Measurements from ENCODE around the gene FBXO45. TPM values are rescaled to one million over a fixed set of nuclear protein-coding genes. Genes with fewer than 3 reads are reported as not detected.
A peak's percentile ranks its signal among the peaks of the same experiment; 100 is the strongest.

Gene FBXO45
- total and polyA plus RNA-seq, 4 donors = 3.1 to 7.9 (median 5.0) TPM

DNA sequence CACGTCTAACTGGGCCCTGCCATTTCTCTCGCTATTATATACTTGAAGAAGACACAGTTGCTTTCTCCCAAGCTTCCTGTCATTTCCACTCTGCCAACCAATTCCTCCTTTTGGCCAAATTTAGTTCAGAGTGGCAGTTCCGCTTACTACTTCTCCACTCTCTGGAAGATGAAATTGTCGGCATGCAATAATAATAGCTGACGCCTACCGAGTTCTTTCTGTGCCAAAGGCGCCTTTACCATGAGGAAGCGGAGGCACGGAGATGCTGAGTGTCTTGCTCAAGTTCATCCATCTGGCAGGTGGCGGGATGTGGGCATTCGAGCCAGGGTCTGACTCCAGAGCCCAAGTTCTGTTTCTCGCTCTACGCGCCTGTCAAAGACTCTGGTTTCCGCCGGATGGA lies 56.4 kb downstream of the FBXO45 start:
- H3K4me3 ChIP-seq (ENCODE audit: low read length in 2 of 2) = no peak overlapping the region
- H3K9me3 ChIP-seq (ENCODE audit: control insufficient read depth, low read length) = no peaks in the 10 kb centered on the region
- peak in 1 of 2 donors; percentile 85 for DNase-seq
- intact Hi-C loops (cut with DNase I) = no loop called here
- WGBS, 2 donors = 90 to 92% methylated on average over 16 of the region's 16 CpGs
- no peak overlapping the region for H3K27ac ChIP-seq (ENCODE audit: low read depth in 1 of 2, low read length in 2 of 2)
- H3K27me3 ChIP-seq (ENCODE audit: control insufficient read depth in 1 of 2, insufficient read depth in 2 of 2, low read length in 1 of 2) = no peaks in the 10 kb centered on the region
- no peaks in the 10 kb centered on the region for H3K4me1 ChIP-seq (ENCODE audit: control insufficient read depth in 1 of 2, insufficient read depth in 2 of 2, low read length in 2 of 2)
- H3K36me3 ChIP-seq (ENCODE audit: control insufficient read depth in 1 of 2, insufficient read depth in 2 of 2, low read length in 1 of 2) = no peaks in the 10 kb centered on the region
- ATAC-seq (ENCODE audit: low FRiP score) = peak; percentile 56

DNA sequence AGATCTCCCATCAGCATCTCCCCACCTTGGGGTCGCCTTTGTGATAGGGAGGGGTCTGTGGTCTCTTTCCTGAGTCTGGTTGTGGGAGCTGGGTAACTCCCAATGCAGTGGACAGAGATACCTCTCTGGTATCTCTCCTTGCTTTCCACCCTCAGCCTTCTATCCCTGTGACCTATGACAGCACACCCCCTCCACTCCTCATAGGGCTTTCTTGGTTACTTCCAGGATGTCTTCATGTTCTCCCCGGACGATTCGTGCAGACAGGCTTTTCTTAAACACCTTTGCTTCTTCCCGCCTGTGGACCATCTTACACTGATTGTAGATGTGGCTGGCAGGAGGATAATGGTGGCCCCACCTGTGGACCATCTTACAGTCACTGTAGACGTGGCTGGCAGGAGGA lies 56.9 kb downstream of the FBXO45 start:
- Histone ChIP-seq H3K4me3 (ENCODE audit: low read length in 2 of 2) (no peak overlapping the region), H3K4me1 (ENCODE audit: control insufficient read depth in 1 of 2, insufficient read depth in 2 of 2, low read length in 2 of 2) (no peaks in the 10 kb centered on the region), H3K36me3 (ENCODE audit: control insufficient read depth in 1 of 2, insufficient read depth in 2 of 2, low read length in 1 of 2) (no peaks in the 10 kb centered on the region), H3K27ac (ENCODE audit: low read depth in 1 of 2, low read length in 2 of 2) (no peak overlapping the region), H3K27me3 (ENCODE audit: control insufficient read depth in 1 of 2, insufficient read depth in 2 of 2, low read length in 1 of 2) (no peaks in the 10 kb centered on the region), H3K9me3 (ENCODE audit: control insufficient read depth, low read length) (no peaks in the 10 kb centered on the region)
- intact Hi-C loops (cut with DNase I) = no loop called here
- DNase-seq = no peak
- ATAC-seq (ENCODE audit: low FRiP score) = no peak
- WGBS, 2 donors = 83 to 89% methylated on average over 6 of the region's 6 CpGs

DNA sequence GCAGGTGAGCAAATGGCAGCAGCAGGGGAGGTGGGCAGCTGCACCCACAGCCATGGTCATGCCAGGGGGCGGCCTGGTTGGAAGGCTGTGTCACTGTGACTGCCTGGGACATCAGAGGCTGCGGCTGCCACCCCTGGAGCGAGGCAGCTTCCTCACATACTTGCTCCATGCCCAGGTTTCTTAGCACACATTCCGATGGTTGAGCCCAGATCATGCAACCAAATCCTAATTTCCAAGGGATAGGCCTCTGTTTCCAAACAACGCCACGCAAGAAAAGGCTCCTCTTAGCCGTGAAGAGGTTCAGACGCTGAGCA lies 59.4 kb downstream of the FBXO45 start:
- H3K27me3 ChIP-seq (ENCODE audit: control insufficient read depth in 1 of 2, insufficient read depth in 2 of 2, low read length in 1 of 2) = no peaks in the 10 kb centered on the region
- no peaks in the 10 kb centered on the region for H3K9me3 ChIP-seq (ENCODE audit: control insufficient read depth, low read length)
- H3K4me1 ChIP-seq (ENCODE audit: control insufficient read depth in 1 of 2, insufficient read depth in 2 of 2, low read length in 2 of 2) = no peaks in the 10 kb centered on the region
- DNase-seq = no peak
- no peak for ATAC-seq (ENCODE audit: low FRiP score)
- H3K4me3 ChIP-seq (ENCODE audit: low read length in 2 of 2) = no peak overlapping the region
- WGBS, 2 donors = 87% methylated on average over 8 of the region's 8 CpGs
- no peaks in the 10 kb centered on the region for H3K36me3 ChIP-seq (ENCODE audit: control insufficient read depth in 1 of 2, insufficient read depth in 2 of 2, low read length in 1 of 2)
- H3K27ac ChIP-seq (ENCODE audit: low read depth in 1 of 2, low read length in 2 of 2) = no peak overlapping the region
- intact Hi-C loops (cut with DNase I) = no loop called here

DNA sequence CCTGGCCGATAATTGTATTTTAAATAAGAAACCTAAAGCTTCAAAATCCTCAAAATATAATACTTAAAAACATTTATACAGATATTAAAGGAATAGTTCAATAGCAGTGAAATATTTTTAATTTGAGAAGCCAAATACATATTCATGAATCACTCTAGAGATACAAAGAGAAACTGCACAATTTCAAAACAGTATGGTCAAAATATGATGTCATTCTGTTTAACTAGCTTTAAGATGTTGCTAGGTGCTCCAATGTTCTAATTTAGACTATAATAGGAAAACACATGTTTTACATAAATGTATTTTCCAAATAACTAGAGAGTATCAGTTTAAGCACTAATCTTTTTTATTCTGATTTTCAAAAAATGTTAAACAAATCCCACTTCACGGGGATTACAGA lies 60.8 kb downstream of the FBXO45 start:
- intact Hi-C loops (cut with DNase I) = no loop called here
- Histone ChIP-seq H3K27ac (ENCODE audit: low read depth in 1 of 2, low read length in 2 of 2) (no peak overlapping the region), H3K27me3 (ENCODE audit: control insufficient read depth in 1 of 2, insufficient read depth in 2 of 2, low read length in 1 of 2) (no peaks in the 10 kb centered on the region), H3K4me3 (ENCODE audit: low read length in 2 of 2) (no peak overlapping the region), H3K9me3 (ENCODE audit: control insufficient read depth, low read length) (no peaks in the 10 kb centered on the region), H3K36me3 (ENCODE audit: control insufficient read depth in 1 of 2, insufficient read depth in 2 of 2, low read length in 1 of 2) (no peaks in the 10 kb centered on the region), H3K4me1 (ENCODE audit: control insufficient read depth in 1 of 2, insufficient read depth in 2 of 2, low read length in 2 of 2) (no peaks in the 10 kb centered on the region)
- ATAC-seq (ENCODE audit: low FRiP score) (no peak), DNase-seq (no peak)
- WGBS, 2 donors = 94 to 96% methylated on average over 2 of the region's 2 CpGs

DNA sequence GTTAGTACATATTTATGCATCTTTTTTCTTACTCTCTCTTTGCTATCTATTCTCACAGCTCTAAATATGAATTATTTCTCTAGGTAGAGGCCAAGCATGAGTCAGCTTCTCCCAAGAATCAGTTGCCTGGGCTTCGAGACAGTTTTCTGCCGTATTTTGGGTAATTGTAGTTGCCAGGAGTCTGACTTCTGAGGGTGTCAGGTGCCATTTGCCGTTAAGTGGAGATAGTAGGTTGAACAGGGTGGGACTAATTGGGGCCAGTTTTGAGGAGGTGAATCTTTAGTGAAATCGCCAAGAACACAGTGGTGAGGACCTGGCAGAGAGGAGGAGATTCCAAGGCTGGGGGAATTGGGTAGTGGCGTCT lies 63.2 kb downstream of the FBXO45 start:
- peak; percentile 8 for ATAC-seq (ENCODE audit: low FRiP score)
- intact Hi-C loops (cut with DNase I) = no loop called here

DNA sequence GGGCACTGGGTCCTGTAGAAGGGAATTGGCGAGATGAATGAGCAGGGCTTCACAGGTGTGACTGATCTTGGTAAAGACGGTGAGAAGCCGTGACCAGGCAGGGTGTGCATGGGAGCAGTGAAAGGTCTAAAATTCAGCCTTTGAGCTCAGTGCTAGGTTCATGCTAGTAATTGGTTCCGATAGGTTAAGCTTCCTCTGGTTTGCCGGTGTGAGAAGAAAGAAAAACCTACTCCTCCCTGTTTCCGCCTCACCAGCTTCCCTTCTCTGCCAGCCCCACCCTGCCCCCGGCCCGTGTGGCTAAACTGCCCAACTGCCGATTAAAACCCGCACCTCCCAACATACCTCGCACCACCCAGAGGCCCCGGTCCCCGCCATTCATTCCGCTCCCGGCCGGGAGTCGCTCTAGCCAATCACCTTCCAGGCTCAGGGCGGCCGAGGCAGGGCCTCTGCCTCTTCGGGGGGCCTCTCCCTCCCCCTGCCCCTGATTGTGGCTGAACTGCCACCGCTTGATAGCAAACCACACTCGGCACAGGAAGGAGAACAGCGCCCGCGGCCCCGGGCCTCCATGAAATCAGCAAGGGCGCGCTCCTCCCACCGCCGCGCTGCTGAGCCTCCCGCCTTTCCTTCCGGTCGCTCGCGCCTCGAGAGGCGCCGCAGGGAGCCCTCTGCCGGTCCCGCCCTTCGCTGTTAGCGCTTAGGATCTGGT lies 63.7 kb downstream of the FBXO45 start:
- WGBS, 2 donors = 1% methylated on average over 42 to 43 of the region's 43 CpGs
- ATAC-seq (ENCODE audit: low FRiP score) (peak; percentile 93), DNase-seq (peak; percentile 91 to 94)
- H3K4me1 ChIP-seq (ENCODE audit: control insufficient read depth in 1 of 2, insufficient read depth in 2 of 2, low read length in 2 of 2) = no peaks in the 10 kb centered on the region
- no peaks in the 10 kb centered on the region for H3K27me3 ChIP-seq (ENCODE audit: control insufficient read depth in 1 of 2, insufficient read depth in 2 of 2, low read length in 1 of 2)
- H3K36me3 ChIP-seq (ENCODE audit: control insufficient read depth in 1 of 2, insufficient read depth in 2 of 2, low read length in 1 of 2) = no peaks in the 10 kb centered on the region
- H3K4me3 ChIP-seq (ENCODE audit: low read length in 2 of 2) = peak overlapping the region; percentile 22 to 58
- no peak overlapping the region for H3K27ac ChIP-seq (ENCODE audit: low read depth in 1 of 2, low read length in 2 of 2)
- intact Hi-C loops (cut with DNase I) = no loop called here
- H3K9me3 ChIP-seq (ENCODE audit: control insufficient read depth, low read length) = no peaks in the 10 kb centered on the region

More for the DNA sequence above, 63.2 kb downstream of the FBXO45 start:
- Histone ChIP-seq H3K27me3 (ENCODE audit: control insufficient read depth in 1 of 2, insufficient read depth in 2 of 2, low read length in 1 of 2) (no peaks in the 10 kb centered on the region), H3K4me1 (ENCODE audit: control insufficient read depth in 1 of 2, insufficient read depth in 2 of 2, low read length in 2 of 2) (no peaks in the 10 kb centered on the region), H3K9me3 (ENCODE audit: control insufficient read depth, low read length) (no peaks in the 10 kb centered on the region), H3K4me3 (ENCODE audit: low read length in 2 of 2) (no peak overlapping the region), H3K36me3 (ENCODE audit: control insufficient read depth in 1 of 2, insufficient read depth in 2 of 2, low read length in 1 of 2) (no peaks in the 10 kb centered on the region), H3K27ac (ENCODE audit: low read depth in 1 of 2, low read length in 2 of 2) (no peak overlapping the region)
- 8 to 10% methylated on average over 5 of the region's 5 CpGs for WGBS, 2 donors
- DNase-seq = no peak

DNA sequence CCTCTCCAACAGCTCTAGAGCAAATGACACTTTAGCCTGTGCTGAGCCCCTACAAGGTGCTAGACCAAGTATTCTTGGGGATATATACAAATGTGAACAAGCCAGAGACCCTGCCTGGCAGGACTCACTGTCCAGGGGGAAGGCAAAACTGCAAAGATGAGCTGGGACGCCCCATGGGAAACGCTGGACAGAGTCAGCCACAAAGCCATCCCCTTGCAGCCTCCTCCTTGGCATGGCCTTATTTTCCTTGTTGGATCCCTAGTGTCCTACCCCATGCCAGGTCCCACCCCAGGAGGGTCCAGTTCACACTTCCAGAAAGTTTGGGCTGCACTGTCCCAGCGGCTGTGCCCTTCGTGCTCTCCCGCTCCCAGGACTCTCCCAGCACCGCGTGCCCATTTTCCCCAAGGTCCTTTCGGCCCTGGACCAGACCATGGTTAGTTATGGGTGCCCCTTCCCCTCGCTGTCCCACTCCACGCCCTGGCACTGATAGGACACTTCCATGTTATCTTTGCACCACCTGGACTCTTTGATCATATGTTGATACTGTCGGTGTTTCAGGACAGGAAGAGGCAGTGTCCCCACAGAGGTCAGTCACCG lies 65.2 kb downstream of the FBXO45 start:
- no peak for DNase-seq
- H3K4me1 ChIP-seq (ENCODE audit: control insufficient read depth in 1 of 2, insufficient read depth in 2 of 2, low read length in 2 of 2) = no peaks in the 10 kb centered on the region
- no peak for ATAC-seq (ENCODE audit: low FRiP score)
- no peaks in the 10 kb centered on the region for H3K9me3 ChIP-seq (ENCODE audit: control insufficient read depth, low read length)
- H3K27ac ChIP-seq (ENCODE audit: low read depth in 1 of 2, low read length in 2 of 2) = no peak overlapping the region
- no peaks in the 10 kb centered on the region for H3K36me3 ChIP-seq (ENCODE audit: control insufficient read depth in 1 of 2, insufficient read depth in 2 of 2, low read length in 1 of 2)
- intact Hi-C loops (cut with DNase I) = no loop called here
- WGBS, 2 donors = 94 to 97% methylated on average over 12 of the region's 12 CpGs
- no peak overlapping the region for H3K4me3 ChIP-seq (ENCODE audit: low read length in 2 of 2)
- no peaks in the 10 kb centered on the region for H3K27me3 ChIP-seq (ENCODE audit: control insufficient read depth in 1 of 2, insufficient read depth in 2 of 2, low read length in 1 of 2)

DNA sequence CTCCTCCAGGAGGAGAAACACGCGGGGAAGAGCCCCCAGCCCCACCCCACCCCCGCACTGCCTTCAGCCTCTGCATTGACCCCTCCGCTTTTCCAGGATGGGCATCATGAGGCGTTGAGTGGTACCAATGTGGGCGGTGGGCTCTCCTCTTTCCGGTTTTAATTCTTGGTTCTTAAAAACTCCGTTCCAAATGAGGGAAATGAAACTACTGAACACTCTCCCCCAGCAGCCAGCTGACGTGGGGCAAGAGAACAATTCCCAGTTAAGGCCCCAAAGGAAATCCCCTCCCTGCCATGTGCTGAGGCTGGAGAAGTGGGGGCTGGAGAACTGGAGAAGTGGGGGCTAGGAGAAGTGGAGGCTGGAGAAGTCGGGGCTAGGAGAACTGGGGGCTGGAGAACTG lies 65.8 kb downstream of the FBXO45 start:
- Histone ChIP-seq H3K4me3 (ENCODE audit: low read length in 2 of 2) (no peak overlapping the region), H3K27ac (ENCODE audit: low read depth in 1 of 2, low read length in 2 of 2) (no peak overlapping the region), H3K36me3 (ENCODE audit: control insufficient read depth in 1 of 2, insufficient read depth in 2 of 2, low read length in 1 of 2) (no peaks in the 10 kb centered on the region), H3K27me3 (ENCODE audit: control insufficient read depth in 1 of 2, insufficient read depth in 2 of 2, low read length in 1 of 2) (no peaks in the 10 kb centered on the region), H3K4me1 (ENCODE audit: control insufficient read depth in 1 of 2, insufficient read depth in 2 of 2, low read length in 2 of 2) (no peaks in the 10 kb centered on the region), H3K9me3 (ENCODE audit: control insufficient read depth, low read length) (no peaks in the 10 kb centered on the region)
- intact Hi-C loops (cut with DNase I) = no loop called here
- WGBS, 2 donors = 77 to 82% methylated on average over 10 of the region's 10 CpGs
- DNase-seq (peak in 1 of 2 donors; percentile 77), ATAC-seq (ENCODE audit: low FRiP score) (no peak)

DNA sequence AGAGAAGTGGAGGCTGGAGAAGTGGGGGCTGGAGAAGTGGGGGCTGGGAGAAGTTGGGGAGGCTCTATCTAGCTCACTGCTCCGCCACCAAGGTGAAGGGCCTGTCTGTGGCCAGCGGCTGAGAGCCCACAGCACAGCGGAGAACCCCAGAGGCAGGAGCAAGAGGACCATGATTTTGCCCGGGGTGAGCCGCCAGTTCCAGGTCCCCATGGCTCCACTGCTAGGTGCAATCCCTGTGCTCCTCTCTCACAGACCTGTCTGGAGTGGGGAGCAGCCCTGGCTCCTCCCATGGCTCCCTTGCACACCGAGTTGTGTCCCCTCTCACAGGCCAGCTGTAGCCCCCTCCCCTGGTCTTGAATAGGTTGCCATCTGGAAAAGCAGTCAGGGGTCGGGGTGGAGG lies 66.4 kb downstream of the FBXO45 start:
- Histone ChIP-seq H3K27ac (ENCODE audit: low read depth in 1 of 2, low read length in 2 of 2) (no peak overlapping the region), H3K36me3 (ENCODE audit: control insufficient read depth in 1 of 2, insufficient read depth in 2 of 2, low read length in 1 of 2) (no peaks in the 10 kb centered on the region), H3K27me3 (ENCODE audit: control insufficient read depth in 1 of 2, insufficient read depth in 2 of 2, low read length in 1 of 2) (no peaks in the 10 kb centered on the region), H3K4me3 (ENCODE audit: low read length in 2 of 2) (no peak overlapping the region), H3K4me1 (ENCODE audit: control insufficient read depth in 1 of 2, insufficient read depth in 2 of 2, low read length in 2 of 2) (no peaks in the 10 kb centered on the region), H3K9me3 (ENCODE audit: control insufficient read depth, low read length) (no peaks in the 10 kb centered on the region)
- intact Hi-C loops (cut with DNase I) = no loop called here
- DNase-seq (no peak), ATAC-seq (ENCODE audit: low FRiP score) (no peak)
- 68 to 74% methylated on average over 7 of the region's 7 CpGs for WGBS, 2 donors
